HFF-Myc (cell line): Measurements from ENCODE around the gene FABP6.

Experiments
- DNase-seq: peaks from one replicate; pipeline ENCODE4 v3.0.0-alpha.2; 2011; ENCODE audit warnings: low read depth; ENCODE audit errors: extremely low read depth
- H3K4me3 ChIP-seq: replicated peaks from 2 replicates; pipeline ENCODE4 v1.5.1; 2011; ENCODE audit warnings: low read depth, mild to moderate bottlenecking, control low read depth, low read length
- CTCF ChIP-seq: IDR thresholded peaks from 2 replicates; pipeline ENCODE4 v1.5.1; 2012; ENCODE audit warnings: mild to moderate bottlenecking, low read depth, low read length, control low read depth; ENCODE audit errors: missing control alignments

Gene FABP6

GRCh38 chr5:160250826-160251225 lies 21.5 kb downstream of the FABP6 start:
- H3K4me3 ChIP-seq, result no peak overlapping the region
- no peak for TF ChIP-seq CTCF
- no peak for DNase-seq

GRCh38 chr5:160251406-160252155 lies 22.3 kb downstream of the FABP6 start:
- no peak overlapping the region for H3K4me3 ChIP-seq
- TF ChIP-seq CTCF, result no peak
- DNase-seq, result no peak

- no peak for DNase-seq
- TF ChIP-seq CTCF, result no peak
- H3K4me3 ChIP-seq, result no peak overlapping the region
These were observed 23.6 kb downstream of the FABP6 start for GRCh38 chr5:160252916-160253315.

GRCh38 chr5:160253441-160253840 lies 24.1 kb downstream of the FABP6 start:
- no peak for DNase-seq
- TF ChIP-seq CTCF, result no peak
- no peak overlapping the region for H3K4me3 ChIP-seq

GRCh38 chr5:160254706-160255105 lies 25.4 kb downstream of the FABP6 start:
- no peak for TF ChIP-seq CTCF
- DNase-seq, result no peak
- H3K4me3 ChIP-seq, result no peak overlapping the region

- no peak for DNase-seq
- no peak for TF ChIP-seq CTCF
These were observed 30.0 kb downstream of the FABP6 start for GRCh38 chr5:160259341-160259740.

More at GRCh38 chr5:160259341-160259740, 30.0 kb downstream of the FABP6 start:
- no peak overlapping the region for H3K4me3 ChIP-seq
